Pulmonary artery endothelial cell (primary cell): ENCODE measurements around the gene IL23A. TPM values are rescaled to one million over a fixed set of nuclear protein-coding genes. Genes with fewer than 3 reads are reported as not detected.
"Not testable (repeated sequence)": the region's sequence is repeated elsewhere in the genome, so short reads cannot be mapped to it uniquely, and the experiment has no call there.

ENCODE experiments used
- DNase-seq: peaks from one replicate; pipeline ENCODE4 v3.0.0-alpha.2; 2011; ENCODE audit warnings: low read depth, low spot score
- total RNA-seq: library from RNA; depleted of rRNA; stranded (reverse); fragments of >200 nt; gene quantifications from 2 replicates; pipeline ENCODE4 v1.2.3, GENCODE V29; 2014

The IL23A gene, protein sequence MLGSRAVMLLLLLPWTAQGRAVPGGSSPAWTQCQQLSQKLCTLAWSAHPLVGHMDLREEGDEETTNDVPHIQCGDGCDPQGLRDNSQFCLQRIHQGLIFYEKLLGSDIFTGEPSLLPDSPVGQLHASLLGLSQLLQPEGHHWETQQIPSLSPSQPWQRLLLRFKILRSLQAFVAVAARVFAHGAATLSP
- 0.13 TPM in 1 of 2 replicates, not detected in the other for total RNA-seq

- DNase-seq, result no peak
Measured at GRCh38 chr12:56338308-56339157, at the start of gene IL23A. Gene IL23A, plus strand, starts transcription at chr12:56338884. Its CDS starts 161 bp downstream, at chr12:56339045.

DNA sequence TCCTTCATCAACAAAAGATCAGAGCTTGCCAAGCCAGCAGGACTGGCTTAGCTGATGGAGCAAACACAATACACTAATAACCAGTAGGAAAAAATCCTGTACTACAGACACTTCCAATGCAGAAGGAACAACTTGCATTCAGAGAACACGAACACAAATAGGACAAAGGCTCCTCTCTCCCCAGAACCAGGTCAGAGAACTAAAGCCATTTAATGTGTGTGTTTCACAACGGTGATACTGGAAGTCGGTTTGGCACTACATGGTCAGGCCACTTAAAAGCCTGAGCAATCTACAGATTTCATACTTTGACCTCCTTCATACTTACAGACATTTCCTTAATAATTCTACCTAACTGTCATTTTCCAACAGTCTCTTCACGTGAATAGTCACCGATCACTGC lies 44.9 kb upstream of the IL23A start:
- no peak for DNase-seq

DNA sequence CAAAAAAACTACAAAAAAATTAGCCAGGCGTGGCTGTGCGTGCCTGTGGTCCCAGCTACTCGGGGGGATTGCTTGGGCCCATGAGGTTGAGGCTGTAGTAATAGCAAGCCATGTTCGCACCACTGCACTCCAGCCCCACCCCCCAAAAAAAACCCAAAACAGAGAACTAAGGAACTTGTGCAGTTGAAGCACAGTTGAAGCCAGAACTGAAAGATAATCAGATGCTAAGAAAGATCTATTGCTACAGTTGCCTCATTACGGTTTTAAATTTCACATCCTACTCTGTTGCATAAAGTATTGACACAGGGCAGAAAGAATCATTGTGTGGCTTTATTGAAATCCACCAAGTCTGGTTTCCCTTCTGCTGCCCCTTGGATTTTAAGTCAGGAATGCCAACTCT lies 42.4 kb upstream of the IL23A start:
- DNase-seq, result no peak

DNA sequence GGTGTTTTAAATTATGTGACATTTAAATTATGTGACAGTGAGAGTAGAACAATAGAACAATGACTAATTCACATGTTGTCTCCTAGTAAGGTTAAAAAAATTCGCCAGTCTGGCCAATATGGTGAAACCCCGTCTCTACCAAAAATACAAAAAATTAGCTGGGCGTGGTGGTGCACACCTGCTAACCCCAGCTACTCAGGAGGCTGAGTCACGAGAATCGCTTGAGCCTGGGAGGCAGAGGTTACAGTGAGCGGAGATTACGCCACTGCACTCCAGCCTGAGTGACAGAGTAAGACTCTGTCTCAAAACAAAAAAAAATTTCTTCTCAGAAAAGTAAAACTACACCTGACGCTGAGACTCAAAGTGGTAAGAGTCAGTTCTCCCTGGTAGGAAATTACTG lies 41.3 kb upstream of the IL23A start:
- no peak for DNase-seq

DNA sequence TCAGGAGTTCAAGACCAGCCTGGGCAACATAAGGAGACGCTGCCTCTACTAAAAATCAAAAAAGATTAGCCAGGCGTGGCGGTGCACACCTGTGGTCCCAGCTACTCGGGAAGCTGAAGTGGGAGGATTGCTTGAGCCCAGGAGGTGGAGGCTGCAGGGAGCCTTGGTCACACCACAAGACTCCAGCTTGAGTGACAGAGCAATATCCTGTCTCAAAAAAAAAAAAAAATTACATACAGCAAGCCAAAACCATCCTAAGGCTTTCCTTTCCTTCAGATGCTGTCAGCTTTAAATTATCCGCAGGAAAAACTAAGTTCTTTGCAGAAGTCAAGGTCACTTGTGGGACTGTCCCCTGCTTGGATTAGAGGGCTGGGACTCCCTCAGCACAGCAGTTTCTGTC lies 39.9 kb upstream of the IL23A start:
- no peak for DNase-seq

- DNase-seq, result no peak
Measured at GRCh38 chr12:56299308-56299852, 39.3 kb upstream of the IL23A start.

GRCh38 chr12:56299853-56300643 lies 38.6 kb upstream of the IL23A start, which contains the start of gene CS:
Gene CS, minus strand, starts transcription at chr12:56300330. Its CDS starts 129 bp downstream, at chr12:56300201.
- DNase-seq, result peak; percentile 88

DNA sequence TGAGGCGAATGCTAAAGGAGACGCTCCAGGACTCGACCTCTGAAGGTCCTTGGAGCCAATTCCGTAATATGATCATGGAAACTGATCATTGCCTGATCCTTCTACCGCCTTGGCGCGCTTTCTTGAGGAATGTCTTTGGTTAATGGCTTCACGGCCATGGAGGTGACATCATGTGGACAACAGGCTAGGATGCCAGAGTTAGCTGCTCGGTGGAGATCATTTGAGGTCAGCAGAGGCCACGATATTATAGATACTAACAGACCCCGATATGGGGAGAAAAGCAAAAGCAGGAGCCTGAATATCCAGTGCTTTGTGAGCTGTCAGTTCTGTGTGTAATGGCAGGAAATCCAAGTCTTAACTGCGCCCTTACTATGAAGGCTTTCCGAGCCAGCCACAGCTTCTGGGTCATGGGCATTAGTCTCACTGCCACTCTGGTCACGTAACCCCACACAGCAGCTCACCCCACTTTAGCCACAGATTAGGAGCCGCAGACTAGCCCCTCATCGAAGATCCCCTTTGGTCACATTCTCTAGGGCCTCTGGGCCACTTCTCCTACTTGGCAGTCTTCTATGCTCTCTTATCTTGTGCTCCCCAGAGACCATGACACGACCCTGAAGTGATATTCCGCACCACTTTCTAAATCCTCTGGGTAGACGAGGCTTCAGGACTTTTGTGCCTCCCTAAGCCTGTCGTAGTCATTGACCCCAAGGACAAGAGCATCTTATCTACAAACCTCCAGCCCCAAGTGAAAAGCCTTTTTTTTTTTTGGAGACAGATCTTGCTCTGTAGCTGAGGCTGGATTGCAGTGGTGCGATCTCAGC lies 37.8 kb upstream of the IL23A start:
- no peak for DNase-seq

DNA sequence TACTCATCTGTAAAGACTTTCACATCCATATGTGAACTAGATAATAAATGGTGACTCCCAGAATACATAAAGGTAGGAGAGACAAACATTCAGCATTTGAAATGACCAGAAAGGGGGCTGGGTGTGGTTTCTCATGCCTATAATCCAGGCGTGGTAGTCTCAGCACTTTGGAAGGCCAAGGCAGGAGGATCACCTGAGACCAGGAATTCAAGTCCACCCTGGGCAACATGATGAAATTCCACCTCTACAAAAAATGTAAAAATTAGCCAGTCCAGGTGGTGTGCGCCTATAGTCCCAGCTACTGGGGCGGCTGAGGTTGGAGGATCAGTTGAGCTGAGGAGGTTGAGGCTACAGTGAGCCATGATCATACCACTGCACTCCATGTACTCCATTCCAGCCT lies 34.4 kb upstream of the IL23A start:
- no peak for DNase-seq

DNA sequence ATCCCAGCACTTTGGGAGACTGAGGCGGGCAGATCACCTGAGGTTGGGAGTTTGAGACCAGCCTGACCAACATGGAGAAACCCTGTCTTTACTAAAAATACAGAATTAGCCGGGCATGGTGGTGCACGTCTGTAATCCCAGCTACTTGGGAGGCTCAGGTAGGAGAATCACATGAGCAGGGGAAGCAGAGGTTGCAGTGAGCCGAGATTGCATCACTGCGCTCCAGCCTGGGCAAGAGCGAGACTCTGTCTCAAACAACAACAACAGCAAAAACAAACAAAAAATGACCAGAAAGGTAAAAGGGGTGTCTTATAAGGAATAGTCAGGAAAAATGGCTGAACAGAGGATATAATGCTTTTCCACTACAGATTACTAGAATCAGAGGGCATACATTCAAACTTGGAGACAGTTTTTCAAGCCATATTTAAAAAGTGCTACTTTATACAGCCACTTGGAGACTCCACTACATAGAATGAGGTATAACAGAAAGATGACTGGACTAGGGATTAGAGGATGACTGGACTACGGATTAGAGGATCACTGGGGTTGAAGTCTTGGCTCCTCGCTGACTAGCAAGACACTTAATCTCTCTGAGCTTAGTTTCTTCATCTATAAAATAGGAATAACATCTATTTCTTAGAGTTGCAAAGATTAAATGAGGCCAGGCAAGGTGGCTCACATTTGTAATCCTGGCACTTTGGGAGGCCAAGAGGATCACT lies 33.7 kb upstream of the IL23A start:
- no peak for DNase-seq

DNA sequence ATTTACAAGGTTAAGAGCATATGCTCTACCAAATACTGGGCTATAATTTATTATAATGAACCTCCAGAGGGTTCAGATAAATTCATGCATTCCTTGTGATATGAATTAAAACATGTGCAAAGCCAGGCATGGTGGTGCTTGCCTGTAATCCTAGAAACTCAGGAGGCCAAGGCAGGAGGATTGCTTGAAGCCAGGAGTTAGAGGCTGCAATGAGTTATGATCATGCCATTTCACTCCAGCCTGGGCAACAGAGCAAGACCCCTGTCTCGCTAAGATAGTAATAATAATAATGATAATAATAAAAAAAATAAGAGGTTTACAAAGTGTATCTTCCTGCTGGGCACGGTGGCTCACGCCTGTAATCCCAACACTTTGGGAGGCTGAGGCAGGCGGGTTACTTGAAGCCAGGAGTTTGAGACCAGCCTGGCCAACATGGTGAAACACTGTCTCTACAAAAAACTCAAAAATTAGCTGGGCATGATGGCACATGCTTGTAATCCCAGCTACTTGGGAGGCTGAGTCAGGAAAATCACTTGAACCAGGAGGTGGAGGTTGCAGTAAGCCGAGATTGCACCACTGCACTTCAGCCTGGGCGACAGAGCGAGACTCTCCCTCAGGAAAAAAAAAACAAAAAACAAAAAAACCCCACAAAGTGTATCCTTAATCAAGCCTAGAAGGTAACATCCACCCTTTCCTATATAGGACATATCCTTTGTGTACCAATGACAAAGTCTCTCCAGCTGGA lies 31.3 kb upstream of the IL23A start:
- no peak for DNase-seq

- no peak for DNase-seq
Measured at GRCh38 chr12:56308714-56309113, 30.0 kb upstream of the IL23A start.

- DNase-seq, result no peak
Measured at GRCh38 chr12:56311003-56311402, 27.7 kb upstream of the IL23A start.

DNA sequence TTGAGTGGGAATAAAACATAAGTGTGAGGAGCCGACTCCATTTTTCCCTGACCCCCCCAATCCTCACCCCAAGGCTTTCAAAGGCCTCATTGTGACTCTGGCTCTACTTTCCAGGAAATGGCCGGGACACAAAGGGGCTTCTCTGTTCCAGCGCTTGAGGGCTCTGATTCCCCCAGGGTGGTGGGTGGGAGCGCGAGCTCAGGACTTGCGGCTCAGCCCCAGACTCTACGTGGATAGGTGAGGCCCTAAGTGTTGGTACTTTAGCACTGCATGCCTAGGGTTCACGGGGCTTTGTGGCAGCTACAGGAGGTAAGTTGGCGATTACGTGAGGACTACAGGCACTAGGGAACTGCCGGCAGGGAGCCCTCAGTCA lies 23.4 kb upstream of the IL23A start:
- DNase-seq, result no peak

GRCh38 chr12:56315622-56316473 lies 22.8 kb upstream of the IL23A start, which contains the start of gene CNPY2:
Gene CNPY2, minus strand, starts transcription at chr12:56315988. Its CDS starts 771 bp downstream, at chr12:56315217.
- peak; percentile 90 for DNase-seq

DNA sequence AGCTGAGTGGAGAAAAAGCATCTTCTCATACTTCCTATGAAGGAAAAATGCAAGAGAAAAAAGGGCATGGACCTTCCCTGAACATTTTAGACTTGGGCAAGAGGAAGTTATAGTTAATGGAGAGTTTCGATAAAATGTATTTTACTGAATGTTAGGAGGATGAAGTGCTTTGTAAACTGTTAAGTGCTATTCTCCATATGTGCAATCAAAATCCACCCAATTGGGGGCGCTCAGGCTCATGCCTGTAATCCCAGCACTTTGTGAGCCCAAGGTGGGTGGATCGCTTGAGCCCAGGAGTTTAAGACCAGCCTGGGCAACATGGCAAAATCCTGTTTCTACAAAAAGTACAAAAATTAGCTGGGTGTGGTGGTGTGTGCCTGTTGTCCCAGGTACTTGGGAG lies 21.0 kb upstream of the IL23A start:
- no peak for DNase-seq

DNA sequence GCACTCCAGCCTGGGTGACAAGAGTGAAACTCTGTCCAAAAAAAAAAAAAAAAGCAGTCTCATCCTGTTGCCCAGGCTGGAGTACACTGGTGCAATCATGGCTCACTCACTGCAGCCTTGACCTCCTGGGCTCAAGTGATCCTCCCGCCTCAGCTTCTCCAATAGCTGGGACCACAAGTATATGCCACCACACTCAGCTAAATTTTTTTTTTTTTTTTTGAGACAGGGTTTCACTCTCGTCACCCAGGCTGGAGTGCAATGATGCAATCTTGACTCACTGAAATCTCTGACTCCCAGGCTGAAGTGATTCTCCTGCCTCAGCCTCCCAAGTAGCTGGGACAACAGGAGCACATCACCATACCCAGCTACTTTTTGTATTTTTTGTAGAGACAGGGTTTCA lies 17.7 kb upstream of the IL23A start:
- DNase-seq, result no peak

DNA sequence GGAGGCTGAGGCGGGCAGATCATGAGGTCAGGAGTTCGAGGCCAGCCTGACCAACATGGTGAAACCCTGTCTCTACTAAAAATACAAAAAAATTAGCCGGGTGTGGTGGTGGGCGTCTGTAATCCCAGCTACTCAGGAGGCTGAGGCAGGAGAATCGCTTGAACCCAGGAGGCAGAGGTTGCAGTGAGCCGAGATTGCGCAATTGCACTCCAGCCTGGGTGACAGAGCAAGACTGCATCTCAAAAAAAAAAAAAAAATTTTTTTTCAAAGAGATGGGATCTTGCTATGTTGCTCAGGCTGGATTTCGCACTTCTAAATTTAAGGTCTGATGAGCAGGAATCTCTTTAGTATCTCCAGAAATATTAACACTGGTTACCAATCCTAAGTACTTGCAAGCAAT lies 17.1 kb upstream of the IL23A start:
- DNase-seq, result not testable (repeated sequence)

DNA sequence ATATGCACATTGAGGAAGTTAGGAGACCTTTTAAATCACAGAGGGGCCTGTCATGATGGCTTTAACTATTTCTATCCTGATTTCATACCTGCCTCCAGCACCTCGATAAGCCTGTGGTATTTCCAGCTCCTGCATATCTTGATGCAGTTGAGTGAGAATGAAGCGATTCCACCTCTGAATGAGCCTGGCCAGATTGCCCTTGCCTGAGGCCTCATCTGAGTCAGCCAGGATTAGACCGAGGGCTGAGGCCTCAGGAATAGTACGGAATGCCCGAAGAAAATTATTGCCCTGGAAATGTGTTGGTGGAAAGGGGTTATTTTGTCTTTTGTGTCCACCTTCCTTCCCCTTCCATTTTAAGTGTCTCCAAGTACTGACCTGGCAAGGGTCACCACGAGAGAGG lies 14.5 kb upstream of the IL23A start:
- no peak for DNase-seq
